ENCODE results near the gene OR2Z1. TPM values are rescaled to one million over a fixed set of nuclear protein-coding genes. Genes with fewer than 3 reads are reported as not detected.

OR2Z1 gene
- total RNA-seq, 1 experiment from 2014 or later = not detected

- peaks cover 38% of the 10 kb centered on the region for H3K9me3 Mint-ChIP-seq
- no peak overlapping the region for H3K4me3 Mint-ChIP-seq
Measured at GRCh38 chr19:8702350-8702749, 19.1 kb upstream of the OR2Z1 start.

GRCh38 chr19:8703223-8703622, 18.2 kb upstream of the OR2Z1 start:
- no peaks in the 10 kb centered on the region for H3K4me1 Mint-ChIP-seq
- no peak for DNase-seq (ENCODE audit: low spot score)
- H3K36me3 Mint-ChIP-seq = peaks cover 10% of the 10 kb centered on the region; the same call in 1 of the 2 replicates
- no peak for ATAC-seq
- peaks cover 40% of the 10 kb centered on the region for H3K9me3 Mint-ChIP-seq
- H3K27me3 Mint-ChIP-seq (ENCODE audit: low read depth) = peaks cover 13% of the 10 kb centered on the region; the same call in 1 of the 2 replicates
- no peak overlapping the region for H3K4me3 Mint-ChIP-seq
- H3K27ac Mint-ChIP-seq = no peak overlapping the region
- CTCF ChIA-PET = no interaction called here
- POLR2A ChIA-PET = no interaction called here
- TF ChIP-seq ZNF317 (CRISPR knock-in tag; IDR thresholded peaks at IDR 0.05; ENCODE audit: borderline replicate concordance, low read depth) (no peak), HMGA2 (CRISPR knock-in tag; IDR thresholded peaks at IDR 0.05) (no peak), PRRX2 (CRISPR knock-in tag; IDR thresholded peaks at IDR 0.05) (no peak), FOXP4 (CRISPR knock-in tag; IDR thresholded peaks at IDR 0.05) (no peak), ZNF138 (CRISPR knock-in tag; conservative IDR thresholded peaks at IDR 0.05) (no peak)
- TF ChIP-seq, protein P1, sequence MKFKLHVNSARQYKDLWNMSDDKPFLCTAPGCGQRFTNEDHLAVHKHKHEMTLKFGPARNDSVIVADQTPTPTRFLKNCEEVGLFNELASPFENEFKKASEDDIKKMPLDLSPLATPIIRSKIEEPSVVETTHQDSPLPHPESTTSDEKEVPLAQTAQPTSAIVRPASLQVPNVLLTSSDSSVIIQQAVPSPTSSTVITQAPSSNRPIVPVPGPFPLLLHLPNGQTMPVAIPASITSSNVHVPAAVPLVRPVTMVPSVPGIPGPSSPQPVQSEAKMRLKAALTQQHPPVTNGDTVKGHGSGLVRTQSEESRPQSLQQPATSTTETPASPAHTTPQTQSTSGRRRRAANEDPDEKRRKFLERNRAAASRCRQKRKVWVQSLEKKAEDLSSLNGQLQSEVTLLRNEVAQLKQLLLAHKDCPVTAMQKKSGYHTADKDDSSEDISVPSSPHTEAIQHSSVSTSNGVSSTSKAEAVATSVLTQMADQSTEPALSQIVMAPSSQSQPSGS (CRISPR knock-in tag; IDR thresholded peaks at IDR 0.05; ENCODE audit: borderline replicate concordance, low read depth) = no peak
- TF ChIP-seq, protein P2, sequence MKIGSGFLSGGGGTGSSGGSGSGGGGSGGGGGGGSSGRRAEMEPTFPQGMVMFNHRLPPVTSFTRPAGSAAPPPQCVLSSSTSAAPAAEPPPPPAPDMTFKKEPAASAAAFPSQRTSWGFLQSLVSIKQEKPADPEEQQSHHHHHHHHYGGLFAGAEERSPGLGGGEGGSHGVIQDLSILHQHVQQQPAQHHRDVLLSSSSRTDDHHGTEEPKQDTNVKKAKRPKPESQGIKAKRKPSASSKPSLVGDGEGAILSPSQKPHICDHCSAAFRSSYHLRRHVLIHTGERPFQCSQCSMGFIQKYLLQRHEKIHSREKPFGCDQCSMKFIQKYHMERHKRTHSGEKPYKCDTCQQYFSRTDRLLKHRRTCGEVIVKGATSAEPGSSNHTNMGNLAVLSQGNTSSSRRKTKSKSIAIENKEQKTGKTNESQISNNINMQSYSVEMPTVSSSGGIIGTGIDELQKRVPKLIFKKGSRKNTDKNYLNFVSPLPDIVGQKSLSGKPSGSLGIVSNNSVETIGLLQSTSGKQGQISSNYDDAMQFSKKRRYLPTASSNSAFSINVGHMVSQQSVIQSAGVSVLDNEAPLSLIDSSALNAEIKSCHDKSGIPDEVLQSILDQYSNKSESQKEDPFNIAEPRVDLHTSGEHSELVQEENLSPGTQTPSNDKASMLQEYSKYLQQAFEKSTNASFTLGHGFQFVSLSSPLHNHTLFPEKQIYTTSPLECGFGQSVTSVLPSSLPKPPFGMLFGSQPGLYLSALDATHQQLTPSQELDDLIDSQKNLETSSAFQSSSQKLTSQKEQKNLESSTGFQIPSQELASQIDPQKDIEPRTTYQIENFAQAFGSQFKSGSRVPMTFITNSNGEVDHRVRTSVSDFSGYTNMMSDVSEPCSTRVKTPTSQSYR (CRISPR knock-in tag; IDR thresholded peaks at IDR 0.05) = no peak
- TF ChIP-seq, protein P3, sequence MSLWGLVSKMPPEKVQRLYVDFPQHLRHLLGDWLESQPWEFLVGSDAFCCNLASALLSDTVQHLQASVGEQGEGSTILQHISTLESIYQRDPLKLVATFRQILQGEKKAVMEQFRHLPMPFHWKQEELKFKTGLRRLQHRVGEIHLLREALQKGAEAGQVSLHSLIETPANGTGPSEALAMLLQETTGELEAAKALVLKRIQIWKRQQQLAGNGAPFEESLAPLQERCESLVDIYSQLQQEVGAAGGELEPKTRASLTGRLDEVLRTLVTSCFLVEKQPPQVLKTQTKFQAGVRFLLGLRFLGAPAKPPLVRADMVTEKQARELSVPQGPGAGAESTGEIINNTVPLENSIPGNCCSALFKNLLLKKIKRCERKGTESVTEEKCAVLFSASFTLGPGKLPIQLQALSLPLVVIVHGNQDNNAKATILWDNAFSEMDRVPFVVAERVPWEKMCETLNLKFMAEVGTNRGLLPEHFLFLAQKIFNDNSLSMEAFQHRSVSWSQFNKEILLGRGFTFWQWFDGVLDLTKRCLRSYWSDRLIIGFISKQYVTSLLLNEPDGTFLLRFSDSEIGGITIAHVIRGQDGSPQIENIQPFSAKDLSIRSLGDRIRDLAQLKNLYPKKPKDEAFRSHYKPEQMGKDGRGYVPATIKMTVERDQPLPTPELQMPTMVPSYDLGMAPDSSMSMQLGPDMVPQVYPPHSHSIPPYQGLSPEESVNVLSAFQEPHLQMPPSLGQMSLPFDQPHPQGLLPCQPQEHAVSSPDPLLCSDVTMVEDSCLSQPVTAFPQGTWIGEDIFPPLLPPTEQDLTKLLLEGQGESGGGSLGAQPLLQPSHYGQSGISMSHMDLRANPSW (CRISPR knock-in tag; conservative IDR thresholded peaks at IDR 0.05; ENCODE audit: low read depth) = no peak
- TF ChIP-seq, protein P4, sequence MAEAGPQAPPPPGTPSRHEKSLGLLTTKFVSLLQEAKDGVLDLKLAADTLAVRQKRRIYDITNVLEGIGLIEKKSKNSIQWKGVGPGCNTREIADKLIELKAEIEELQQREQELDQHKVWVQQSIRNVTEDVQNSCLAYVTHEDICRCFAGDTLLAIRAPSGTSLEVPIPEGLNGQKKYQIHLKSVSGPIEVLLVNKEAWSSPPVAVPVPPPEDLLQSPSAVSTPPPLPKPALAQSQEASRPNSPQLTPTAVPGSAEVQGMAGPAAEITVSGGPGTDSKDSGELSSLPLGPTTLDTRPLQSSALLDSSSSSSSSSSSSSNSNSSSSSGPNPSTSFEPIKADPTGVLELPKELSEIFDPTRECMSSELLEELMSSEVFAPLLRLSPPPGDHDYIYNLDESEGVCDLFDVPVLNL (CRISPR knock-in tag; IDR thresholded peaks at IDR 0.05; ENCODE audit: borderline replicate concordance, low read depth) = no peak

More at GRCh38 chr19:8702350-8702749, 19.1 kb upstream of the OR2Z1 start:
- ATAC-seq (no peak), DNase-seq (ENCODE audit: low spot score) (no peak)
- ChIA-PET POLR2A (no interaction called here), CTCF (no interaction called here)
- peaks cover 10% of the 10 kb centered on the region; the same call in 1 of the 2 replicates for H3K36me3 Mint-ChIP-seq
- H3K4me1 Mint-ChIP-seq = no peaks in the 10 kb centered on the region
- TF ChIP-seq, protein P5, sequence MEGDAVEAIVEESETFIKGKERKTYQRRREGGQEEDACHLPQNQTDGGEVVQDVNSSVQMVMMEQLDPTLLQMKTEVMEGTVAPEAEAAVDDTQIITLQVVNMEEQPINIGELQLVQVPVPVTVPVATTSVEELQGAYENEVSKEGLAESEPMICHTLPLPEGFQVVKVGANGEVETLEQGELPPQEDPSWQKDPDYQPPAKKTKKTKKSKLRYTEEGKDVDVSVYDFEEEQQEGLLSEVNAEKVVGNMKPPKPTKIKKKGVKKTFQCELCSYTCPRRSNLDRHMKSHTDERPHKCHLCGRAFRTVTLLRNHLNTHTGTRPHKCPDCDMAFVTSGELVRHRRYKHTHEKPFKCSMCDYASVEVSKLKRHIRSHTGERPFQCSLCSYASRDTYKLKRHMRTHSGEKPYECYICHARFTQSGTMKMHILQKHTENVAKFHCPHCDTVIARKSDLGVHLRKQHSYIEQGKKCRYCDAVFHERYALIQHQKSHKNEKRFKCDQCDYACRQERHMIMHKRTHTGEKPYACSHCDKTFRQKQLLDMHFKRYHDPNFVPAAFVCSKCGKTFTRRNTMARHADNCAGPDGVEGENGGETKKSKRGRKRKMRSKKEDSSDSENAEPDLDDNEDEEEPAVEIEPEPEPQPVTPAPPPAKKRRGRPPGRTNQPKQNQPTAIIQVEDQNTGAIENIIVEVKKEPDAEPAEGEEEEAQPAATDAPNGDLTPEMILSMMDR (IDR thresholded peaks at IDR 0.05) = no peak
- TF ChIP-seq, protein P2 (CRISPR knock-in tag; IDR thresholded peaks at IDR 0.05) = no peak
- TF ChIP-seq USF2 (CRISPR knock-in tag; IDR thresholded peaks at IDR 0.05) = no peak
- peaks cover 13% of the 10 kb centered on the region; the same call in 1 of the 2 replicates for H3K27me3 Mint-ChIP-seq (ENCODE audit: low read depth)
- no peak overlapping the region; the same call in 1 of the 2 replicates for H3K27ac Mint-ChIP-seq
